Ureter (tissue), 1 donor: ENCODE measurements around the gene PARVA. TPM values are rescaled to one million over a fixed set of nuclear protein-coding genes. Genes with fewer than 3 reads are reported as not detected.
A peak's percentile ranks its signal among the peaks of the same experiment; 100 is the strongest.

Experiments
- DNase-seq: peaks from one replicate; pipeline ENCODE4 v3.0.0-alpha.2; 2020; ENCODE audit warnings: low spot score
- total RNA-seq: library from RNA; stranded (reverse); gene quantifications from one replicate; pipeline ENCODE4 v1.2.4, GENCODE V29; 2023
- donor health status: DM: yes; HTN: yes; CAD: no.

Gene PARVA
- total RNA-seq, 1 donor from 2014 or later = 101 TPM

DNA sequence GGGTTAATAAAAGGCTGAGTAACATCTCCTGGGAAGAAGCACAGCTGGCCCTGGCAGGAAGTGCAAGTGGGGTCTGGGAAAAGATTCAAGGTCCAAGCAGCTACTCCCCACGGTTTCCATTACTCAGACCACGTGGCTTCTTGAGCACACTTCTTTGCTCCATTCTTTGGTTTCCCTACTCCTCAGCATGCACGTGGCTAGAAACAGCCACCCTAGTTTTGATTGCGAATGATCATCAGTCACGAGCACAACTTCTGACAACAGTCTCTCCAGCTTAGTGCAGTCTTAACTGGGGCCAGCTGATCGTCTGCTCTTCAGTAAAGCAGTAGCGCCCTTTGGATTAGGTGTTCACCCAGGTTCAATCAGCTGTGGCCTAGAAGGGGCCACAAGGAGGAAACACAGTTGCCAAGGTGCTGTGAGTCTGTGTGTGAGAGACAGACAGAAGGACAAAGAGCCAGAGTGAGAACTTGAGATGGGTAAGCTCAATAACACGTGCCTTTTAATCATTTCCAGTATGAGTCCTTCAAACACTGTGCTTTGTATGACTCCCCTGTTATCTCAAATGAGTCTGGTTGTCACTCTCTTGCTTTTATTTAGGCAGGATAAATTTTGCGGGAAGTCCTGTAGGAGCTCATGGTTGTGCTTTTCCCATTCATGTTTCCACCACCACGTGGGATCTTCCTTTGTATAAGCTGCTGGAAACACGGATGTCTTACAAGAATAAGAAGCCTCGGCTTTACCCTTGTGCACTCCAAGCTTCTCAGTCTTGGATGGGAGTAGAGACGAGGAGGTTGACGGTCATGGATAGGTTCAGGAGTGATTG is 901 bp upstream of the PARVA start:
- no peak for DNase-seq

DNA sequence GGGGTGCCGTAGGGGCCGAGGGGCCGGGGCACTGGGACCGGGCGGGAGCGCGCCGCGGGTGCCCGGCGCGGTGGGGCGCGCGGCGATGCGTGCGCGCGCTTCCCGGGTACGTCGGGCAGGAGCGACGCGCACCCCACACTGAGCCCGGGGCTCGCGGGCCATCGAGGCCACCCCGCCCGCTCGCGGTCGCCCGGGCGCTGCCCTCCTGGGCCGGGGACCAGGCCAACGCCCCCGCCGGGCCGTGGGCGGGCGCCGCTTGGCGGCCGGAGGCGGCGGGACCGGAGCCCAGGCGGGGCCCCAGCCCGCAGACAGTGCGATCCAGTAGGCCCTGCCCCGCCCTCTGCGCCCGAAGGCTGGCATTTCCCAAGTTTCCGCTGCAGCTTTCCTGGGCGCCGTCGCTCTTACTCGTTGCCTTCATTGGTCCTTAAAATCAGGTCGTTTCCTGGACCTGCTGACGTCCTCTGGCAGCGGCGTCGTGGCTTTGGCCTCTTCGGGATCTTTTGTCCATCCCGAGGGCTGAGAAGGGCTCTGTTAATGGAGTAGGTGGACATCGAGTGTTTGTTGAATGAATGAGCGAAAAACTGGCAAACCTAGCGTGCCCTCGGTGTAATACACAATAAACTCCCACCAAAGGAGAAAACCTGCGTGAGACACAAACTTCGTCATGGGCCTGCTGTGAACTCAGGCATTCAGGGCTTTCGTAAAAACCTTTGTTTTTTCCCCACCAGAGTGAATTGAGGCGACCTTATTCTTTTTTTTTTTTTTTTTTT is 638 bp downstream of the PARVA start:
- peak; percentile 79 for DNase-seq

DNA sequence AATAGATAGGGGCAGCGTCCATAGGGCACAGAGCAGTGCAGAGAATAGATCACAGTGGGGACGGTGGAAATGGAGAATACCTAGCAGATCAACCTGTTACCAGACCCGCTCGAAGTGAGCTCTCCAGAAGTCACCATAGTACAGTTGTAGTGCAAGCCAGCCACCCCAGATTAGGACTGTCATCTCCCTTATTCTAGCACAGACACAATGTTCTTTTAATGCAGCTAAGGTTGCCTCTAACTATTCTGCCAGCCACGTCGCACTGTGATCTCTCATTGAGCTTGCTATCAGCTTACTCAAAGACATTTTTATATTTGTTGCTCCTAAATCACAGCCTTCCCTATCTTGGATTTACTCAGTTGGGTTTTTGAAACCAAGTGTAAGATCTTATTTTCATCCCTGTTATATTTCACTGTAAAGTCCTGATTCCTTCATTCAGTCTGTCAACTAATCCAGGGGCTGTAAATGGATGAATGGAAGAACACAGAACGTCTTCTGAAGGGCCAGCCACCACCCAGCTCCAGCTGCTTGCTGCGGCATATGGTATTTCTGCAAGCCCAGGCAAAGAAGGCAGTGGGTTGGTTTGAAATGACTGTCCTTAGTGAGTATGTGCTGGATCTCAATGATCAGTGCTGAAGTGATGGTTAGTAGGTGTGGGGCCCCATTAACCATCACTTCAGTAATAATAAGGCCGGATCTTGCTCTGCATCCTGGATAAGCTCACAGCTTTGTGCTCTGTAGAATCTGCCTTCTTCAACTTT is 3.4 kb downstream of the PARVA start:
- no peak for DNase-seq

DNA sequence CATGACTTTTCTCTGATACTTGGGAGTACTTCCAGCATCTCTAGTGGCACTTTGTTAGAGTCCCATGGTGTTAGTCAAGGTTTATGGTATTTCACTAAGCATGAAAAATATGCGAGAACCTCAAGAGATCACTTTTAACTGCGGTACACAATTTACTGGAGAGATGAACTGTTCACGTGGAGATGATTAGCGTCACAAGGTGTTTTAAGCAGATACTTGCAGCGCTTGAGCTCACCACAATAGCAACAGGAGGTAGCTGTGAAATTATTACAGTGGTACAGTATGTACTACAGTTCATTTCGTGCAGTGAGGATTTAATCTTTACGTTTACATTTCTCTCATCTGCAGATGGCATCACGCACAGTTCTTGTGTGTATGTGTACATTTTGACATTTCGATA is 4.5 kb downstream of the PARVA start:
- DNase-seq = no peak

DNA sequence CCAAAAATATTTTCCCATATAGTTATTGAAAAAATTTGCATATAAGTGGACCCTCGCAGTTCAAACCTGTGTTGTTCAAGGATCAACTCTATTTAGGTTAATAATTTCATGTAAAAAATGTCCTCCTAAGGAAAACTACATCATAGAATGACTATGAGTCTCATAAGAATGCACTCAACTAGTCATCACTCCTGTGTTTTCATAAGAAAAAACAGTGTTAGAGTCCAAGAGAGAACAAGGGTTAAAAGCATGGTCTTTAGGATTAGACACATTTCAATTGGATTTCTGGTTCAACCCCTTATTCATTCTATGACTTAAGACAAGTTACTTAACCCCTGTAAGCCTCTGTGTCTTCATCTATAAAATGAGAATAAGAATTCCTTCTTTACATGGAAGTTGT is 5.1 kb downstream of the PARVA start:
- DNase-seq = no peak

DNA sequence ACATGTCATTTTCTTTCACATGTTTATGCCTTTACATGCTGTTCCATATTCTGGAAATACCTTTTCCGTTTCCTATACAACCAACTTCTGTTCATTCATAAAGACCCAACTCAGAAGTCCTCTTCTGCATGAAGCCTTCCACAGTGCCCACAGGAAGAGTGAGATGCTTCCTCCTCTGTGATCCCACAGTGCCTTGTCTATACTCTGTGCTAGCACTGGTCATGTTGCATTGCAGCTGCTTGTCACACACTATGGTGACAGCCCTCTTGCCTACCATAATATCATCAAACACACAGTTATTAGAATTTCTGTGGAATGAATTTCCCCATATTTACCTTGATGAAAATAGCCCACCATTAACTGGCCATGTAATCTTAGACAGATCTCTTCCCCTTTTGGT is 8.9 kb downstream of the PARVA start:
- no peak for DNase-seq

DNA sequence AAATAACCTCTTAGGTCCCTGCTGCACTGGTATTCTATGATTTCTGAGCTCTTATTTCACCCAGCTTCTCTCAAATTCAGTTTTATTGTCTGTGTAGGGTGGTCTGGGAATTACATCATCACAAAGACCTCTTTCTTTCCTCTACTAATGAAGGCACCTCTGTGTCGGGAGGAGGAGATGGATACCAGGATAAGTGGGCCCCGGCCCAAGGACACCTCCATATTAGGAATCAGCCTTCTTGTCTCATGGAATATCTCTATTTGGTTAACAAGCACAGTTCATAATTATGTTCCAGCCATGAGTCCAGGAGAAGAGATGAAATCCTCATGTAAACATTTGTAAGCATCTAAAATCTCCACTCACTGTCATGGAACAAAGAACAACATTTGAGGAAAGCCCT is 9.4 kb downstream of the PARVA start:
- no peak for DNase-seq

DNA sequence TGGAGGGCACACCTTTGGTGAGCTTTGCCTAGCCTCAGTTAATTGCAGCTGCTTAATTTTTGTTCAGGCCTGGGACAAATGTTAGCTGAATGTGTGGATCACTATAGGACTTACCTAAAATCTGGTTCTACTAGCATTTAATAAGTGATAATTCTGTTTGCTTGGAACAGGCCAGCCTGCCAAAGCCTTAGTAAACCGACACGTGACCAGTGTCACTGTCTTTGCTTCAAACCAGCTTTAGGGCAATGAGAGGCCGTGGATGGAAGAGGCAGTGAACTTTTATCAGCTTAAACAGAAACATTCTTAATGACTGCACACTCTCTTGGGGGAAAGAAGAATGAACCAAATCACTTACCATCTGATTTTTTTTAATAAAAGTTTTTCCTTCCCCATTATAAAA is 10.8 kb downstream of the PARVA start:
- no peak for DNase-seq

DNA sequence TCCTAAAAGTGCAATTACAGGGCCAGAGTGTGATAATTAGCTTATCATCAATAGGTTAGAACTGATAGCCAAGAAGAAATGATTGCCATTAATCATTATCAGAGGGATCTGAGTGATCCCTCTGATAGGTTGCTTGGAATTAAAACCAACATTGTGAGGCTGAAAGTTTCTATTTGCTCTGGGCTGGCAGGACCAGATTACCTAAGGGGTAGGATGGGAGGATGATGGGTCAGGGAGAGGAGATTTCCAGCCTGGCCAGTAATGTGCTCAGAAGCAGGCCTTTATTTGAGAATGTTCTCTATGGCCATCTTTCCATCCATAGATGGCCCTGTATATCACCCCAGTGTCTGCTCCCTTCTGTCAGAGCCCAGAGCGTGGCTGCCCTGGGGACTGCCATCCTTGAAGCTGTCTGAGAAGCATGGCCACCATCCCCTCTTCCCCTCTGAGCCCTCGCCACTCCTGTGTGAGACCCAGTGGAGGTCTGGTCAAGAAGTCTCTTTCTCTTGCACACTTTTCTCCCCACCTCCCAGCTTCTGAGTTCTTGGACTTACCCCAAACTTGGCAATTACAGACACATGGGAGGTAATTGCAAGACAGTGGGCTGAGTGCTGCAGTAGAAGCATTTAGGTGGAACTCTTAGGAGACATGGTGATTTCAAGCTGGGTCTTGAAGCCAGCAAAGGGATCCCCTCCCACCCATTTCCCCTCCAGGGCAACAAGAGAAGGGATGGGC is 11.7 kb downstream of the PARVA start:
- DNase-seq = no peak

DNA sequence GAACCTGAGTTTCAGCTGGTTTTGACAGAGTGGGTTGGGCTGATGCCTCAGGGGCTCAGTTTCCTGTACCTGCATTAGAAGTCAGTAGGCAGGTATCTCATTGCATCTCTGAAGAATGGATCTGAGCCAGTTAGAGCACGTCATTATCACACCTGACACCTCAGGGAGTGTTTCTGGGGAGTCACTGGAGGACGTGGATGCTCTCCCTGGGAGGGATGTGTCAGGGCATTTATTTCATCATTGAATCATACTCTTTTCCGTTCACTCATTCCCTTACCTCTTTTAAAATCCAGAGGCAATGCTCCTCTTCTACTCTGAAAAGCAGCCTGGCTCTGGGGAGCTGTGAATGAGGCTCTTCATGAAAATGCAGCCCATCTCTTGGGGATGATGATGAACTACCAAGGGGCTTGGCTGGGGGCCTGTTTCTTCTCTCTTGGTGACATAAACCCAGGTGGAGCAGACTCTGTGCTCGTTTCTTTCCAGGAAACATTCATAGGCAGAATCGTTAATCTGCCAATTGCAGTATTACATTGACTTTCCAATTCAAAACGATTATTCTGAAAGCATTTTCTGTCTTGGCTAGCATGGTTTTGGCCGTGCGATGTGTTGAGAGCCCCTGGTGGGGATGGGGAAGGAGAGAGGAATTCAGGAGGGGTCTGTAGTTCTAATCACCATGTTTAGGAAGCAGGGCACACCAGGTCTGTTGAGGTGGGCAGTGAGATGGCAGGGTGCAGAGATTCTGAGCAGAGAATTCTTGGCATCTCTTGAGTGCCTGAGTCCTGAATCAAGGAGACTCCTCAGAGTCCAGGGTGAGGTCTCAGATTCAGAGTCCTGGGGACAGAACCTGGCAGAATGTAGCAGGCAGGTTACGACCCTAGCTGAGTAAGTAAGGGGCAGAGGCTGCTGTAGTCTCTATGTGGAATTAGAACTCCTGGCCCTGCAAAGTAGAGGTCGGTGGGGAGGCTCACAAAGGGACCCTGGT is 12.6 kb downstream of the PARVA start:
- no peak for DNase-seq

DNA sequence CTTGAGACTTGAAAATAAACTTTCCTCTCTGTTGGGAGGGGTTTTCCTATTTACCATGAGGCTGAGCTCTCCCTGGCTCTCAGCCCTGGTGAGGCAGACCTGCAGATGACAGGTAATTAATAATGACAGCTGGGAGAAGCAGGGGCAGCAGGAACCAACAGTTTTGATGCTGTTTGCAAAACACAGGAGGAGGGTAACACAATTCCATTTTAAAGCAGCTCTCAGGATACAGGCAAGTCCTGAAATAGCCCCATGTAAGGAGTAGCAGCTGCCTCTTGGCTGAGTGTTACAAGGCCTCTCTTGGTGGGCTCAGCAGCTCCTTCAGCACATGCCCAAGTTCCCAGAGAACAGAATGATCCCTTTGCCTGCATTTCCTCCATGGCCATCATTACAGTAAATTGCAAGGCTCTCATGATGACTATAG is 13.3 kb downstream of the PARVA start:
- no peak for DNase-seq

DNA sequence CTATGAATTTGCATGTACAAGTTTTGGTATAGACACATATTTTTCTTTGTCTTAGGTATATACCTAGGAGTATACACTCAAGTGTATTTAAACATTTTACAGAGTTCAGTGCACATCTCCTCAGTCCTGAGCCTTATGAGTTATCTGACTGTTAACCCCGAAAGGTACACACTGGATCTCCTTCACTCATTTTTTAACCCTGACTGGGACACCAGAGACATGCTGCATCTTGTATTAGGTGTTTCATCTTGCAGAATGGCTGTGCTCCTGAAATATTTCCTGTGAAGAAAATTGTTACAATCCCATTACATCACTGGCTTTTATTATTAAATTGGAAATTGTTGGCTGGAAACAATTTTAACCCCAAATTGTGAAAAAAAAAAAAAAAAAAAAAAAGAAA is 15.3 kb downstream of the PARVA start:
- no peak for DNase-seq

DNA sequence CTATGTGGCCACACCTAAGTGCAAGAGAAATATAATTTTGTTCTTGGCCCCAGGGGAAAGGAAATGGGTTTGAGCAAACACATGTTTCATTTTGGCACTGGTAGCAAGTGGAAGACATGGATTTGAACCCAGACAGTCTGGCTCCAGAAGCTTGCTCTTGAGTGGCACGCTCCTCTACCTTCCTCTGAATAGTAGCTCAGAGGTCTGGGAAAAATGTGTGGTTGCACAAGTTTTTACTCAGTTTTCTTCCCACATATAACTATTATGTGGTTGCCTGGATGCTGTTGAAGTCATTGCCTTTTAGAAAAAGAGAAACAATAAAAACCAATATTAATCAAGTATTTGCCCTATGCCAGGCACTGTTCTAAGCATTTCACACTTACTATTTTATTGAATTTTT is 16.3 kb downstream of the PARVA start:
- no peak for DNase-seq

DNA sequence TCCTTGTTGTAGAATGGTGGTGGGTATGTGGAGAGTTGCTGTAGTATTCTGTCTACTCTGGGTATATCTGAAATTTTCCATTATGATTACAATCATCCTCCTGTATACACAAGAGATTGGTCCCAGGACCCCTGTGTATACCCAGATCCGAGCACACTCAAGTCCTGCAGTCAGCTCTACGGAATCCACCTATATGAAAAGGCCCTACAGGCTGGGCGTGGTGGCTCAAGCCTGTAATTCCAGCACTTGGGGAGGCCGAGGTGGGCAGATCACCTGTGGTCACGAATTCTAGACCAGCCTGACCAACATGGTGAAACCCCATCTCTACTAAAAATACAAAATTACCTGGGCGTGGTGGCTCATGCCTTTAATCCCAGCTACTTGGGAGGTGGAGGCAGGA is 17.2 kb downstream of the PARVA start:
- DNase-seq = no peak

DNA sequence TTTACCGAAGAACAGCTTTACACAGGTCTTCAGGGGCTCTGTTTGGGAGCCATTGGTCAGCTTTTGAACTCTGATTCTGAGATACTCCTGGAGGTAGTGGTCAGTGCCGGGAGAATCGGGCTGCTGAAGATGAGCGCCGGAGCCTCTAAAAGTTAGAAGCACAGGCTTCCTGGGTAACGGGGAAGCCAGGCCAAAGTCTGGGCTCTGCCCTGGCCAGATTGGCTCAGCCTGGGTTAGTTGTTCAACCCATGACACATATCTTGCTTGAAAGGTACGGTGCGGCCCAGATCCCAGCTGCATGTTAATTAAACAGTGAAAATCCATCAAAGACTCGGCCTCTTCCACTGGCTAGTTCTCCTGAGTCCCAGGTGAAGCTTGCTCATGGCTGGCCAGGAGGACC is 18.0 kb downstream of the PARVA start:
- no peak for DNase-seq

DNA sequence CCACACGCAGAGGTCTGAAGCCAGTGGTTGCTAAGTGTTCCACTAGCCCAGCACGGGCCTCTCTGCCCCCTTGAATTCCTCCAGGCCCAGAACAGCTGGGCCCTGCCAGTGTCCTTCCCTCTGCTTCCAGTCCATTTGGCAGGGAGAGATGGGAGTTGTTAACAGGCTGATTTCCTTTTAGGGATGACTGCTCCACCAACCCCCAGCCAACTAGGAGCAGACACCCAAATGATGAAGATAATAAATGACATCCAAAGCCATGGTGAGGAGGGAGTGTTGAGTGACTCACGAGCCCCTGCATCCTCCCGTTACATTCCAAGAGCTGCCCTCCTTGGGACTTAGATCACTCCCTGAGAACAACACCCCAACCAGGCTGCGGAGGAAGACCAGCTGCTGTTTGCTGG is 20.6 kb downstream of the PARVA start:
- peak; percentile 60 for DNase-seq

DNA sequence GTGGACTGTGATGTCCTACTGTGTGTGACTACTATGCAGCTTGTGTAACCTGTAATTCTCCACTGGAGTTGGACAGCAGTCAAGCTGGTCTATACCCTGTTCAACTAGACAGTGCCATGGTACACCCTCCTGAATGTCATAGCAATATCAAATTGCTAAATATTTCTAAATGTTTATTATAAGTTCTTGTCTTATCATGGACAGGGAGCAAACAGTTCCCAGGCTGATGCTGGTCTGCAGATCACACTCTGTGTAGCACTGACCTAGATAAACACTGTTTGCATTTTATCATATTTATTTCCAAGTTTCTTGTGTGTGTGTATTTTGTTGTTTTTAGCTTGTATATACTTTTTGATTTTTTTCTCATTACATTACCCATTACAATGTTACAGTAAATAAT is 22.0 kb downstream of the PARVA start:
- no peak for DNase-seq

DNA sequence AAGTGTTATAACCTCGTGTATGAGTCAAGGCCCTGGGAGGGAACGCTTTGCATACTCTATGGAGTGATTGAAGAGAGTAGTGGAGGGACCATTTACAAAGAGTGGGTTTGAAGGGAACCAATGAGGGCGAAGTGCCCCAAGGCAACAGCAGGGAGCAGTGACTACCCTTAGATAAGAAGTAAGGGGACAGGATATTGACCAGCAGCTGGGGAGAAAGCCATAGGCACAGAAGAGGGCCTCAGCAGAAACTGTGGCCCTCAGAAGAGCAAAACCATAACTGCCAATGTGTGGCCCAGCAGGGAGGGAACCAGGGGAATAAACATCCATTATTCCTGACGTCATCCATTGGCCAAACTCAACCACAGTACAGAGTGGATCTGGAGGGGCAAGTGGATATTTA is 24.7 kb downstream of the PARVA start:
- DNase-seq = no peak

DNA sequence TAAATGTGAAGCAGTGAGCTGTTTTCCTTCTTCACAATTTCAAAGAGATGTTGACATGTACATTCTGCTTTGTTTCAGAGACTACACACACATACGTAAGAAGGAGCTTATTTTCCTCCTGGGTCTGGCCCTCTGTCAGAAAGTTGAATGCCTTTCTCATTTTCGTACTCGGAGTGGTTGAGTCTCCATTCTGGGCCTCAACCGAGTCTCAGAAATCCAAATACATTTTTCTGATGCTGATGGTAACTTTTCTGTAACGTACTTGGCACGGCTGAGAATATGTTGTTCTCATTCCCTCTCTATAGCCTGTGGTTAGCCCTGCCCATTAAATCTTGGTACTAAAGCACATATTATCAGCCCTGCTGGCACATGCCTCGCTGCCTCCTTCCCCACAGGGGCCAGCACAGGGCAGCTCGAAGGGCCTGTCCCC is 25.3 kb downstream of the PARVA start:
- DNase-seq = no peak

DNA sequence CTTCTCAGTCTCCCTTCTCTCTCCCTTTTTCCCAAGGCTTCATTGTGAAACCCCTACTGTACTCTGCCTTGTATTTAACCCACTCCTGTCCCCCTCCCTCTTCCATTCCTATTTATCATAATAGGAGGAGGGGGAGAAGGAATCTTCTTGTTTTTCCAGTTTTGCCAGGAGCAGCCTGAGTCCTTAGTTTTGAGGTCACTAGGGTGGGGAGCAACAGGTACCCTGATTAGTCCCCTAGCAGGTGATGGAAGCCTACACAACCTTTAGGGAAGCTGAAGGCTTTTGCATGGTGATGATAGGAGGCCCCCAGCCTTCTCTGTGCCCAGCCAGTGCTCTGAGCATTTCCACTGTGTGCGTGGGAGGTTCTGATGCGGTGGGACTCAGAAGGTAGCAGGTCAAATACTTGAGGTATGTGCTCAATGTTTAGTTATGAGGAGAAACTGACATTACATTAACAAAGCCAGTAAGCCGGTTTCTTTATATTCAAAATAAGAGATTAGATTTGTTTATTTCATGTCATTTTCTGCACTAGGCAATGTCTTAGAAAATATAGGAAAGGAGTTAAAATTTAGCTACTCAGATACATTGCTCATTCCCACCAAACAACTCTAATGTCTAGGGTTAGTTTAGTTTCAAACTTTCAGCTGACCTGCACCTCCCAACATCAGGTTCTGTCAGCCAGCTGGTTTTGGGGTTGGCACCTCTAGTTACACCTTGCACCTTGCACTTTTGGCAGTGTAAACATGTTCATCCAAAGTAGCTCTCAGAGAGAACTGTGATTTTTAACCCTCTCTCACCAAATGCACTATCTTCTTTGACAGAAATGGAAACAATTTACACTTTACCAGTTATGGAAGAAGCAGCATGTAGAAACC is 26.0 kb downstream of the PARVA start:
- no peak for DNase-seq
